K562 (cell line): ENCODE measurements around the gene MSANTD1. TPM values are rescaled to one million over a fixed set of nuclear protein-coding genes. Genes with fewer than 3 reads are reported as not detected.

Experiments used
- ARID4B ChIP-seq: sonication (generic); formaldehyde crosslinking; IDR thresholded peaks from 2 replicates; pipeline ENCODE4 v1.8.0; 2022; ENCODE audit warnings: mild to moderate bottlenecking, missing genetic modification reagents
- EZH2 ChIP-seq: IDR thresholded peaks from 2 replicates; pipeline ENCODE4 v1.6.1; 2012; ENCODE audit warnings: low read depth, mild to moderate bottlenecking, inconsistent platforms, low read length, borderline replicate concordance
- FOXM1 ChIP-seq, 2 experiments: fragments of 450-650 bp in 1 of 2; sonication (generic) in 1 of 2; formaldehyde crosslinking in 1 of 2; IDR thresholded peaks; 2 replicates each; pipeline versions ENCODE4 v1.6.1 to v1.9.0; 2017 to 2022; ENCODE audit warnings: low read depth in 2 of 2, mild to moderate bottlenecking in 2 of 2, missing genetic modification reagents in 1 of 2, moderate library complexity in 1 of 2
- RBM14 ChIP-seq: fragments of 200-400 bp; formaldehyde crosslinking; IDR thresholded peaks from 2 replicates; pipeline ENCODE4 v1.6.1; 2018; ENCODE audit warnings: low read depth, mild to moderate bottlenecking, low read length, moderate library complexity, borderline replicate concordance; ENCODE audit not compliant: insufficient read depth
- RNF2 ChIP-seq: sonication (generic); IDR thresholded peaks from 2 replicates; pipeline ENCODE4 v1.6.1; 2016
- SMARCE1 ChIP-seq: fragments of 450-650 bp; IDR thresholded peaks from 2 replicates; pipeline ENCODE4 v1.7.1; 2016; ENCODE audit warnings: mild to moderate bottlenecking
- ZBTB40 ChIP-seq, 2 experiments: fragments of 450-650 bp in 1 of 2; sonication (generic) in 1 of 2; formaldehyde crosslinking in 1 of 2; IDR thresholded peaks; 2 replicates each; pipeline versions ENCODE4 v1.7.1 to v1.9.0; 2016 to 2022; ENCODE audit warnings: inconsistent platforms in 1 of 2, mild to moderate bottlenecking in 1 of 2, missing genetic modification reagents in 1 of 2
- ZNF778 ChIP-seq: fragments of 450-650 bp; formaldehyde crosslinking; IDR thresholded peaks from 2 replicates; pipeline ENCODE4 v1.4.0; 2020; ENCODE audit warnings: mild to moderate bottlenecking, moderate library complexity
- polyA plus RNA-seq, 8 experiments: library from polyadenylated mRNA; depleted of rRNA in 4 of 8; stranded (reverse) in 5 of 8; unstranded in 3 of 8; fragments of >200 nt; fragmentation: Nextera tagmentation in 2 of 8; fragmentation: Illumina TruSeq in 1 of 8; extraction: Ambion mirVana in 2 of 8; extraction: Trizol in 1 of 8; gene quantifications; 2 replicates each; pipeline versions ENCODE4 v1.2.1 to v1.2.3, GENCODE V29; 2011 to 2014; ENCODE audit warnings: inconsistent platforms in 1 of 8, missing spikeins in 1 of 8
- total RNA-seq, 7 experiments: library from RNA; depleted of rRNA in 6 of 7; stranded (reverse); fragments of >200 nt in 6 of 7; fragmentation: Illumina TruSeq in 2 of 7; extraction: Trizol in 2 of 7; gene quantifications; 2 replicates each; pipeline versions ENCODE4 v1.2.1 to v1.2.3, GENCODE V29; 2011 to 2021; ENCODE audit warnings: low replicate concordance in 1 of 7

The MSANTD1 gene
- total and polyA plus RNA-seq, 9 of the 15 experiments (the other 6 are each of a cell fraction or from before 2014, with no cell fraction given): 0.04 to 0.09 (median 0.07) TPM; not detected in 6

GRCh38 chr4:3249711-3250437 lies 915 bp downstream of the MSANTD1 start (continued):
- no peak for TF ChIP-seq RBM14
- TF ChIP-seq FOXM1 (IDR thresholded peaks at IDR 0.05; ENCODE audit: low read depth): no peak
- no peak for TF ChIP-seq FOXM1 (CRISPR knock-in tag; IDR thresholded peaks at IDR 0.05; ENCODE audit: low read depth)
- no peak for TF ChIP-seq ARID4B (CRISPR knock-in tag)
- no peak for TF ChIP-seq ZNF778 (CRISPR knock-in tag)
- TF ChIP-seq RNF2: no peak
- TF ChIP-seq ZBTB40 (IDR thresholded peaks at IDR 0.05): no peak
- no peak for TF ChIP-seq ZBTB40 (CRISPR knock-in tag; IDR thresholded peaks at IDR 0.05)
- no peak for TF ChIP-seq SMARCE1
- TF ChIP-seq EZH2: no peak
